Daoy (cell line): ENCODE measurements around the gene CADM1. TPM values are rescaled to one million over a fixed set of nuclear protein-coding genes. Genes with fewer than 3 reads are reported as not detected.

Experiments used
- DNase-seq: peaks from one replicate; pipeline ENCODE4 v3.0.0-alpha.2; 2015; ENCODE audit warnings: low read depth
- total RNA-seq: library from RNA; depleted of rRNA; stranded (reverse); fragments of >200 nt; shearing (Covaris generic); gene quantifications from 2 replicates; pipeline ENCODE4 v1.2.3, GENCODE V29; 2014

CADM1 gene
- total RNA-seq, 1 experiment from 2014 or later: 91.4 TPM

DNA sequence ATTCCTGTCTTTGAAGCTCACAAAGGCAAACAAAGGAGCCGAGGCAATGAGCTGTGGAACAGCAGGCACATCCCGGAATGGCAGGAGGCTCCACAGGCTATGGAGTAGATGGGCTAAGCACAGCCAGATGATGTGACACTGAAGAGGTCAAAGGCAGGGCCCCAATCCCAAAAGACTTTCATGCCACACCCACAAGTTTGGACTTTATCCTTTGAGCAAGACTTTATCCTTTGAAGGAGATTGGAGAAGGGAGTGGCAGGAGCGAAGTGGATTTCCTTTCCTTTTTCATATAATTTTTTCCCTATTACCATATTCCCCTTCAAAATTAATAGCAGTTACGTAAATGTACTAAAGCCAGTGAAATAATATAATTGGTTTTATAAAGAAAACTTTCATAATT lies 379.4 kb downstream of the CADM1 start:
- no peak for DNase-seq

DNA sequence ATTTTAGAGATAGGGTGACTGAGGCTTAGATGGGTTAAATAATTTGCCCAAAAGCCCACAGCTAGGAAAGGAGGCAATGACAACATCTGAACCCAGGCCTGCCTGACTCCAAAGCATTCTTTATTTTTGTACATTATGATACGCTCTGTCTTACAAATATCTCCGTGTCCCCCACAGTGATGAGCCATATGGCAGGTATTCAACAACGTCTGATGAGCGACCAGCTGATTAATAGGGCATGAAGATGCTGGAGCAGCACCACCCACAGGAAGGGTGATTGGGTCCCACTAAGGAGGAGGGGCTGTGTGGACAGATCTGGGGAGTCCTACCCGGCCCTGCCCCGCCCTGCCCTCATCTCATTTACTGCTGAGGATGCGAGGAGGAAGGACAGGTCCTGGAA lies 380.6 kb downstream of the CADM1 start:
- DNase-seq: peak; percentile 6

DNA sequence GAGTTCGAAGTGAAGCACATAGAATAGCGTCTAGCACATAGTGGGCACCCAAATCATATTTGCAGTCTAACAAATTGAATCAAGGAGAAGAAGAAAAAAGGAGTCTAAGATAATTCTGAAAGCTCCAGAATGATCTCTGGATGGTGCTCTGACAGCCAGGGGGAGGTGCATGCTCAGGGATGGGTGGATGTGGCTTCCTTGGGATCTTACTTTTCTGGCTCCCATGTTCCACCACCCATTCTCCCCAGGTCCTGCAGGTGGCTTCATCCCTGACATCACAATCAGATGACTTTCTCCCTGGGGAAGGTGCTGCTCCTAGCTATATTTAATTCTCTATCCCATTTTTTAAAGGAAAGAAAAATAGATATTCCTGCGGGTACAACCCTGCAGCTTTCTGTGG lies 381.9 kb downstream of the CADM1 start:
- DNase-seq: no peak
